ENCODE data around the gene UVSSA. TPM values are rescaled to one million over a fixed set of nuclear protein-coding genes. Genes with fewer than 3 reads are reported as not detected.
A peak's percentile ranks its signal among the peaks of the same experiment; 100 is the strongest.
"Not testable (repeated sequence)": the region's sequence is repeated elsewhere in the genome, so short reads cannot be mapped to it uniquely, and the experiment has no call there.

UVSSA gene
- polyA plus RNA-seq, 10 donors: 4.5 to 10.9 (median 8.2) TPM

DNA sequence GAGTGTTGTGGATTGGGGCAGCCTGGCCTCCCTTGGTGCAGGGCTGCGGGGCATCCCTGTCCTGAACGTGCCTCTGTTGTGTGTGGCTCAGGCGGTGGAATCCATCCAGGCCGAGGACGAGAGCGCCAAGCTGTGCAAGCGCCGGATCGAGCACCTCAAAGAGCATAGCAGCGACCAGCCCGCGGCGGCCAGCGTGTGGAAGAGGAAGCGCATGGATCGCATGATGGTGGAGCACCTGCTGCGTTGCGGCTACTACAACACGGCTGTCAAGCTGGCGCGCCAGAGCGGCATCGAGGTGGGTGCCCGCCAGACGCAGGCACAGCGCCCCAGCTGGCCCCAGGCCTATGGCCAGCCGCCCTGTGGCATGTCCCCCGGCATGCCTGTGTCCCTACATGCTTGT, 31.7 kb upstream of the UVSSA start:
- DNase-seq: no peak

DNA sequence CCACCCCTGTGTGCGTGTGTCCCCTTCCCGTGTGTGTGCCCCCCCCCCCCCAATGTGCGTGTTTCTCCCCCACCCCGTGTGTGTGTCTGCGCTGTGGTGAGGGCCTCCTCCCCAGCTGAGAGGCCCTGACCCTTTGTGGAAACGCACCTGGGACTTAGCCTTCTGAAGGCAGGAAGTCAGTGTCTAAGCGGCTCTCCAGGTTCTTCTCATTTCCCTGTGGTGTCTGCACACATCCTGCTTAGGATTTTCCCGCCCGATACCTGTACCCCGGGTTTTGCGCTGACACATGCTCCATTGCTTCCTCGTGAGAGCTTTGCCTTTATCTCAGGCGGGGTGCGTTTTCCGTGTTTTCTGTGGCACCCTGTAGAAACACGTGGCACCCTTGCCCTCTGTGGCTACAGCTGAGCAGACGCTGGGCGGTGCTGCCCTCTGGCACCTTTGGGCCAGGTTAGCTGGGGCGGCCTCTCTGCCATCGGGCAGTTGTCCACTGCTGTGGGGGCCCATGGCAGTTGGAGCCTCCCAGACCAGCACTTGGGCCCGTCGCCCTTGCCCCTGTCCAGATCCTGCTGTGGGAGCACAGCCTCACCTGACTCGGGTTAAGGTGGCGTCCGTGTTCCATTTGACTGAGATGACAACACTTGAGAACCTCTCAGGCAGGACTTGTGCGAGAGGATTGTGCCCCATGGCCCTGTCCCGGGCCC, 31.0 kb upstream of the UVSSA start:
- no peak for DNase-seq

DNA sequence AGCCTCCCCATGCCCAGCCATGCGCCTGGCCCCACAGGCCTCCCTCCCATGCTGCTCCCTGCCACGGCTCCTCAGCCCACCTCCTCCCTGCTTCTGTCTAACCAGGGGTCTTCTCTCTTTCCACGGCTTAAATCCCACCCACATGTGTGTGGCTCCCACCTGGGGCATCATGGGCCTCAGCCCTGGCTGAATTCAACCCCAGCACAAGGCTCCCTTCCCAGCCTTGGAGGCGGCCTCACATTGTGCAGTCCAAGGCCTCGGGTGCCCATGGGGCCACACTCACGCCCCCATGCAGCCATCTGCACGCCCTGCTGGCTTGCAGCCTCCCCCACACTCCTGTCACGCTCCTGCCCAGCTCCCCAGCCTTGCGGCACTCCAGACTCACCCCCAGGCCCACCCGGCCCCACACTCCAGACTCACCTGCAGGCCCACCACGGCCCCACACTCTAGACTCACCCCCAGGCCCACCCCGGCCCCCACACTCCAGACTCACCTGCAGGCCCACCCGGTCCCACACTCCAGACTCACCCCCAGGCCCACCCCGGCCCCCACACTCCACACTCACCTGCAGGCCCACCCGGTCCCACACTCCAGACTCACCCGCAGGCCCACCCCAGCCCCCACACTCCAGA, 30.4 kb upstream of the UVSSA start:
- no peak for DNase-seq

DNA sequence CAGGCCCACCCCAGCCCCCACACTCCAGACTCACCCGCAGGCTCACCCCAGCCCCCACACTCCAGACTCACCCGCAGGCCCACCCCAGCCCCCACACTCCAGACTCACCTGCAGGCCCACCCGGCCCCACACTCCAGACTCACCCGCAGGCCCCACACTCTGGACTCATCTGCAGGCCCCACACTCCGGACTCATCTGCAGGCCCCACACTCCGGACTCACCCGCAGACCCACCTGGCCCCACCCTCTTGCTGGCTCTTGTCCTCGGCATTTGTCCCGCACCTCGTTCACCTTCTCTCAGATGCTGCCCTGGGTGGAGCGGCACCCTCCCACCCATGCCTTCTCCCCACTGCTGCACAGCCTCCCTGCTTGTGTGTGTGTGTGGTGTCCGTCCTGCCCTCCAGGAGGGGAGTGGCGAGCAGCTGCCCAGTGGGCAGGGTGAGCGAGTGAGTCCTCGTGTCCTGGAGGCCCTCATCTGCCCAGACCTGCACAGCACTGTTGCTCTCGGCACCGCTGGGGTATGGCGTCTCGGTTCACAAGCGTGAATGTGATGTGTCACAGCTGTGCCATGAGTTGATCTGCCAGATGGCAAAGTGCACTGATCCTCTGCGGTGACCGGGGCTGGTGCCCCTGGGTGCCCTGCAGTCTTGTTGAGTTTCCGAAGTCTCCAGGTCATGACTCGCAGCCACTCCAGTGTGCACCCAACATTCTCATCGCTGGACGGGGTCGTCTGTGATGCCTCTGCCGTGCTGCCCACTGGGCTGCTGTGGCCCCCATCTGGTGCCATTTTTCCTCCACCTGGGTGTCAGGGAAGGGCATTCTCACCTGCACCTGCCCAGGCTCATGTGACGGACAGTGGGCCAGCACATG, 29.6 kb upstream of the UVSSA start:
- DNase-seq: no peak

DNA sequence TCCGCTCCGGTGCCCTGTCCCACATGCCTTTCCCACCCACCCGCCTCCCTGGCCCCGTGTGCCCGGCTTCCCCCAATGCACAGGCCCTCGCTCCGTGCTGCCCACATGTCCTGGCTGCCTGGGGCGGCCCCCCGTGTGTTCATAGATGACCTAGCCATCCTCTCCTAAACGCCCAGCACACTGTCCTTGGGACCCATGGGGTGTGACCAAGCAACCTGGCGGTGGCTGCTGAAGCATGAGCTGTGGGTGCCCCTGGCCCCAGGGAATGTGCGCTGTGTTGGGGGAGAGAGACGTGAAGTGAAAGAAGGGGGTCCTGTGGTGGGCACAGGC, 29.0 kb upstream of the UVSSA start:
- no peak for DNase-seq

DNA sequence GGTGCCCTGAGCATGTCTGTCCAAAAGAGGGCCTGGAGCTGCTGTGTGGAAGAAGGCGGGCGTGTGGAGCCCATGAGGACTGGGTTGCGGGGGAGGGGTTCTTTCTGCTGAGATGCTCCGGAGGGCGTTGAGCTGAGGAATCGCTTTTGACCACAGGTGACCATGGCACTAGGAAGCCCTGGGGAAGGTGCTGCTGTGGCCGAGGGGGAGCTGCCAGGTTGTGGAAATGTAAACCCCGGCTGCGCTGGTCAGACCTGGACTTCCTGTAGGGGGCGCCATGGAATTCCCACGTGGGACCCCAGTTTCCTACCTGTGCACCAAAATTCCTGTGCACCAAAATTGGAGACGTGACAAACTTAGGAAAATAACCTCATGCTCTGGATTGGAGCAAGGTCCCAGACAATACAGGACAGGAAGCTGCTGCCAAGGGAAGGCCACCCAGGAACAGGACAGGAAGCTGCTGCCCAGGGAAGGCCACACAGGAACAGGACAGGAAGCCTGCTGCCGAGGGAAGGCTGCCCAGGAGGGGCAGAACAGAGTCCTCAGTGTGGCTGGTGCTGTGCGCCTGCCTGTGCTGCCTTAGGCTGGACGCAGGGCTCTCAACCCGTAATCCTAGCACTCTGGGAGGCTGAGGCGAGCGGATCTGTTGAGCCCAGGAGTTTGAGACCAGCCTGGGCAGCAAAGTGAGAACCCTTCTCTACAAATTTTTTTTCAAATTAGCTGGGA, 28.4 kb upstream of the UVSSA start:
- DNase-seq: no peak

DNA sequence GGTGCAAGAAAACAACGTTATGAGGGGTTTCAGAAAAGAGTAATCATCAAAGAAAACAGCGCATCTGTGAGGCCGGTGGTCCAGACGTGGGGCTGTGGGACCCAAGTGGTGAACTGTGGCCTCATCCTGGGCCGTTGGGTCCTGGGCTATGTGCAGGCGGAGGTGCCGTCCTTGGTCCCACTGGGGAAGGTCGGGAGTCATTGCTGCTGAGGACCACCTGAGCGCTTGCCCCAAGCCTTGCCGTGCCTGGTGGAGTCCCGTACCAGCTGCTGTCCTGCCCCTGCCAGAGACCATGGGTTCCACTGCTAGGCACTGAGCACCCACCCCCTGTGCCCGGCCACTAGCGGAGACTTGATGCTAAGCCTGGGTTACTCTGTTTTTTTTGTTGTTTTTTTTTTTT, 25.5 kb upstream of the UVSSA start:
- DNase-seq: no peak

DNA sequence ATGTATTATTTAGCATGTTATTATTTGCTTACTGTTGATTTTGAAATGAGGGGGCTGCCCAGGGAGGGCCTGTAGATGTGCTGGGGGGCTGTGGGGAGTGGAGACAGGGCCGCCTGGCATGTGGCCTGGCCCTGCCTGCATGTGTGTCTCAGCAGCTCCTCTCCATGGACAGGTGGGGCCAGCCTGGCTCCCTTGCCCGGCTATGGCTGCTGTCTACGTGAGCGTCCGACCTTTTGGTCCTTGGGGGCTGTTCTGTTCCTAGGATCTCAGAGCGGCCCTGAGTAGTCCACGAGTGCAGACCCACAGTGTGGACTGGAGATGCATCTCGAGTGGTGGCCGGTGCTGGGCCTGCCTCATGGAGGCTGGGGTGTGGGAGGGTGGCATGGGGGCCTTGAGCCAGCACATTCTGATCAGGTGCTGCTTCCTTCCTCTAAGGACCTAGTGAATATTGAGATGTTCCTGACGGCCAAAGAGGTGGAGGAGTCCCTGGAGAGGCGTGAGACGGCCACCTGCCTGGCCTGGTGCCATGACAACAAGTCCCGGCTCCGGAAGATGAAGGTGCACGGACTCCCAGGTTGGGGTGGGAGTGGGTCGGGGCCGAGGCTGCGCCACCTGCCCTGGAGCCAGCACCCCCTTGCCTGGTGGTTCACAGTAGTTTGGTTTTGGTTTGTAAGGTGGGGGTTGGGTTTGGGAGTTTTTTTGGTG, 24.9 kb upstream of the UVSSA start:
- no peak for DNase-seq

DNA sequence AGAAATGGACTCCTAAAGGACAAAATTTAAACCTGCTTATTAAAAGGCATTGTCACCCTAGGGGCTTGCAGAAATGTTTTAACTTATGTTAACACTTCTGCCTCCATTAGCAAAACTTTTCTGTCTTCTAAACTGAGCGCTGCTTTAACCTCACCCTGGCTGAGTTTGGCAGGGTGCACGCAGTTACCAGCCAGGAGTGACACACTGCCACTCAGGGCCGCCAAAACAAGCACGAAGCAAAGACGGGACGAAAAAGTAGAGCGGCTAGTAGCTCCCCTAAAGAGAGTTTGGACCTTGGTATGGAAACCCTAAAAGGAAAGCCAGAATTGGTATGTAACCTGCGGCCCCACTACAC, 23.8 kb upstream of the UVSSA start:
- no peak for DNase-seq

DNA sequence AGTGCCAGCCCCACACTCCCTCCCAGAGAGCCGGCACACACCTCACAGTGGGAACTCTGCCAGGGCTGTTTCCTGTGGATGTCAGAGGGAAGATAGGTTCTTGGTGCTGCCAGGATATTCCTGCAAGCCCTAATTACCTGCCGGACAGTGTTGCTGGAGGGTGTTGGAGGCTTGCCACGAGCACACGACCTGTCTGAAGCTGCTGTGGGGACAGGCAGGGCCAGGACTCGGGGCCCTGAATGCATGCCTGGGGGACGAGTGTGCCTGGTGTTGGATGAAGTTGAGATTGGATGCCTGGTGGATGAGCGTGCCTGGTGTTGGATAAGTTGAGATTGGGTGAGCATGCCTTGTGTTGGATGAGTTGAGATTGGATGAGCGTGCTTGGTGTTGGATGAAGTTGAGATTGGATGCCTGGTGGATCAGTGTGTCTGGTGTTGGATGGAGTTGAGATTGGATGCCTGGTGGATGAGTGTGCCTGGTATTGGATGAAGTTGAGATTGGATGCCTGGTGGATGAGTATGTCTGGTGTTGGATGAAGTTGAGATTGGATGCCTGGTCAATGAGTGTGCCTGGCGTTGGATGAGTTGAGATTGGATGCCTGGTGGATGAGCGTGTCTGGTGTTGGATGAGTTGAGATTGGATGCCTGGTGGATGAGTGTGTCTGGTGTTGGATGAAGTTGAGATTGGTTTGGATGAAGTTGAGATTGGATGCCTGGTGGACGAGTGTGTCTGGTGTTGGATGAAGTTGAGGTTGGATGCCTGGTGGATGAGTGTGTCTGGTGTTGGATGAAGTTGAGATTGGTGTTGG, 23.2 kb upstream of the UVSSA start:
- peak in 1 of 3 donors; percentile 49 for DNase-seq

DNA sequence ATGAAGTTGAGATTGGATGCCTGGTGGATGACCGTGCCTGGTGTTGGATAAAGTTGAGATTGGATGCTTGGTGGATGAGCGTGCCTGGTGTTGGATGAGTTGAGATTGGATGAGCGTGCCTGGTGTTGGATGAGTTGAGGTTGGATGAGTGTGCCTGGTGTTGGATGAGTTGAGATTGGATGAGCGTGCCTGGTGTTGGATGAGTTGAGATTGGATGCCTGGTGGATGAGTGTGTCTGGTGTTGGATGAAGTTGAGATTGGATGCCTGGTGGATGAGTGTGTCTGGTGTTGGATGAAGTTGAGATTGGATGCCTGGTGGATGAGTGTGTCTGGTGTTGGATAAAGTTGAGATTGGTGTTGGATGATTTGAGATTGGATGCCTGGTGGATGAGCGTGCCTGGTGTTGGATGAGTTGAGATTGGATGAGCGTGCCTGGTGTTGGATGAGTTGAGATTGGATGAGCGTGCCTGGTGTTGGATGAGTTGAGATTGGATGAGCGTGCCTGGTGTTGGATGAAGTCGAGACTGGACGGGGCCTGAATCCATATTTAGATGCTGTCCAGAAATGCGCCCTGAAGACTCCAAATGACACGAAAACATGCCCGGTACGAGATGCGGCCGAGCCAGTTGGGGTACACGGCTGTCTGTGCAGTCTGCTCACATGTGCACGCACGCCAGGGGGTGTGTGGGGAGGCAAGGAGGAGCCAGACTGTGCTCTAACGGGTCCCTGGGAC, 22.4 kb upstream of the UVSSA start:
- DNase-seq: not testable (repeated sequence)

DNA sequence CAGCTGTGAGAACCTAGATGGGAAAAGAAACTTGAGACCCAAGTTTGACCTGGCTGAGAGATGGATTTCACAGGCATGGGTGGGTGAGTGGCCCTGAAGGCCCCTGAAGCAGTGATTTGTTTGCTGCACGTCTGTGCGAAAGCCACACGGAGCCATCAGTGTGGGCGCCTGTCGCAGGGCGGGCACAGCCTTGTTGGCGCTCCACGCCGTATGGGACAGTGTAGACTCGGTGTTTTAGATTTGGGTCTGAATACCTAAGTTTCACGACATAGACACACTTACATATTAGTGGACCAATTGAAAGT, 21.9 kb upstream of the UVSSA start:
- no peak for DNase-seq

DNA sequence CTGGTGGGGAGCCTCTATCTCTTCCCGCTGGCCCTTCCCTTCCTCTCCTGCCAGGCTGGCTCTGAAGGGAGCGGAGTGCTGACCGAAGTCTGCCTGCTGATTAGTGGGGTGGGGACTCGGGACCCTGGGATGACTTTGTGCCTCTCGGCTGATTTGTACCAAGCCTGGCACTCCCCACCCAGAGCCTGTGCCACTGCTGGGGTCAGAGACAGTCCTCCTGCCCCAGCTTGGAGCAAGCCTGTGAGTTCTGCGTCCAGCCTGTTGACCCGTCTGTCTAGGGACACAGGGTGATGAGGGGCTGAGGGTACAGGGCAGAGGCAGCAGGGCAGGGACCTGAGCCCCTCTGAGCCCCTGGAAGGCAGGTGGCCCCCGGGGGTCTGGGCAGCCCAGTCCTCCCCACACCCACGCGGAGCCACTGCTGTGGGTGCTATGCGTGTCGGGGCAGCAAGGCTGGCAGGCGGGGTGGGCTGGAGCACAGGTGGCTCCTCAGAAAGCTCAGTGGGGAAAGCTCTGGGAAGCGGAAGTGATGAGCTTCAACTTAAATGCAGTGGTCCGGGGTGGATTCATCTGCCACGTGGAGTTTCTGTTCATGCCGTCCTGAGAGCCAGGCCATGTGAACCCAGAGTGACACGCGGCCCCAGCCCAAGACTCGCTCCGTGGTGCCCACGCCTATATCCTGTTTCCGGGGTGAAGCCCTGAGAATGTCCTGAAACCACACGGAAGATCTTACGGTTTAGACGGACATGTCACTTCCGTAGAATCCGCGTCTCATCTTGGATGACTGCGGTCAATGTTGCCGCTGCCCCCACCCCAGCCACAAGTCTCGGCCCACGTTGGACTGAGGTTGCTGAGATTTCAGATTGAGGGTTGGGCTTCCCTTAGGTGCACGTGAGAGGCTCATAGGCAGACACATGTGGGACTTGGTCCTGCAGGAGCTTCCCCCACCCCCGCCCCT, 21.1 kb upstream of the UVSSA start:
- DNase-seq: no peak

DNA sequence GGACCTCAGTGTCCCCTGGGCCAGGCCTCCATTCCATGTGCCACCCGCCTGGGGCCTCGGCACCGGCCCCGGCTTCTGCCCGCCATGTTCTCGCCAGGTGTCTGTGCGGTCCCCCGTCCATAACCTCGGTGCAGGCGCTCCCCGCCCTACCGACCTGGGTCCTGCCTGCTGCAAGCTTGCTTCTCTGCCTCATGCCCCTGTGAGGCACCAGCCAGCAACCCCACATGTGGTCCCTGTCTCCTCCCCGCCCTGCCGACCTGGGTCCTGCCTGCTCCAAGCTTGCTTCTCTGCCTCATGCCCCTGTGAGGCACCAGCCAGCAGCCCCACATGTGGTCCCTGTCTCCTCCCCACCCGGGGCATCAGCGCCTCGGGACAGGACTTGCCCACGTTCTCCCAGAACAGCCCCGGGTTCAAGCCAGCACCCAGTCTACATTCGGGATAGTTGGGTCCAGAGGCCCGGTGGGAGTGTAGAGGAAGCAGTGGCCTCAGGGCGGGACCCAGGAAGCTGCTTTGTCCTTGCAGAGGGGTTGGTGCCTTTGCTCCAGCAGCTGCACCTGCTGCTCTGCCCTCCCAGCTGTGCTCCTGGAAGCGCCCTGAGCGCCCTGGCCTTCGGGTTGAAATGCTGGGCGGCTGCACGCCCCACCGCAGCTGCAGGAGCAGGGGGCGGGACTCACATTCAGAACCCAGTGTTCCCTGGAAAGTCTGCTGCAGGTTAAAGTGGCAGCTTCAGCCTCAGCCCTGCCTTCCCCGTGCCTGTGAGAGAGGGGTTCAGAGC, 20.1 kb upstream of the UVSSA start:
- no peak for DNase-seq

DNA sequence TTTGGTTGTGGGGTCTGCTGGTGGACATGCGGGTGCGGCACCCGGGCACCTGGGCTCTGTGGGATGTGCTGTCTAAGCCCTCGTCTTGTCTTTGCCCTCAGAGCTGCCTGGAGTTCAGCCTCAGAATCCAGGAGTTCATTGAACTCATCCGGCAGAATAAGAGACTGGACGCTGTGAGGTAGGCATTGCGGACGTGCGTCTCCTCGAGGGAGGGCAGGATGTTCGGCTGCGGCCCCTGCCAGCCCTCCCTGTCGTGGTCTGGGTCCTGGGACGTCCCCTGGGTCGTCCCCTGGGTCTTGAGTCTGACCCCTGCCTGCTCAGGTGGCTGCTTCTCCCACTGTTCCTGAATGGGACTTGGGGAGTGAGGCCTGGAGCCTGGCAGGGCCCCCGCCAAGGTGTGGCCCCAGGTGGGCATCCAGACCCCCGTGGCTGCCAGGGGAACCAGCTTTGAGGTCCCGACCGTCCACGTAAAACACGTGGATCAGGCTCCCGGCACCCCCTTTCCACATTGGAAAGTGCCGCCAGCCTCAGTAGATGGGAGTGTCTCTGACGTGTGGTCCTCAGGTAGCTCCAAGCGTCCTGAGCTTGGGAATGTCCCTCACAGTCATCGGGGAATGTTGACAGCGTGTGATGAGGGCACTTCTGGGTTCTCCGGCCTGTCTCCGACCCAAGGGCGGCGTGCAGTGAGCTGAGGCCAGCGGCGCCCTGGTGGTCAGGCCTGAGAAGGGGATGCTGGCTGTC, 19.3 kb upstream of the UVSSA start:
- no peak for DNase-seq

DNA sequence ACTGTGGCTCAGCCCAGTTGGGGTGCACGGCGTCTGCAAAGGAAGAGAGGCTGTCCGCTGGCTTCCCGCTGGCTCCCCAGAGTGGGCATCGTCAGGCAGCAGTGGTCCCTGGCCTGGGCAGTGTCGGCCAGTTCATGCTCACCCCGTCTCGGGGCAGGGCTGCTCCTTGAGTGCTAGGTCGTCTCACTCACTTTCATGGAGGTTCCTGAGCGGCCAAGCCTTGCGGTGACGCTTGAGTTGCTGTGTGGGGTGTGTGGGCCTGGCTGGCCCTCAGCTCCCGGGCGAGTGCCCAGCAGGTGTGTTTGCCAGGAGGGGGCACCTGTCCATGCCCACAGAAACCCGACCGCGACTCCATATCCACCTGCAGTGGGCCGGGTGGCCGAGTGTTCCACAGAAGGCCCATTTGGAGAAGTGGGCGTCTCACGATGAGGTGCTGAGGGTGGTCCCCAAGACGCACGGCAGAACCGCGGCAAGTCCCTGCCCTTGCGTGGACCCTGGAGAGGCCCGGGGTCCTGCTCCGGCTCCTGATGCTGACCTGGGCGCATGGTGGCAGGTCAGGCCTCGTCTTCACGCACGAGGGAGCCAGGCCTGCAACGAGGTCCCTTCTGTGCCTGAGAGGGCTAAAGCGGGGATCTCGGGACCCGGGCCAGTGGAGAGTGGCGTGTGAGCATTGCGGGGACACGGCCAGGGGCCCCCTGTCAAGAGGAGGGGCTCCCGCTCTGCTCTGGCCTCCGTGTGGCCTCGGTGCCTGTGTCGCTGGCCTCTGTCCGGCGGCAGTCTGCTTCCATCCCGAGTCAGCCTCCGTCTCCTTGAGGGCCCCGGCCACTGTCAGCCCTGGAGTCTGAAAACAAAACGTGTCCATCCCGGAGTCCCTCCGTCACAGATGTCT, 18.5 kb upstream of the UVSSA start:
- DNase-seq: no peak

All from muscle of back (tissue), 11 donors.